Kidney epithelial cell (primary cell): Measurements from ENCODE around the gene ATP5PD. TPM values are rescaled to one million over a fixed set of nuclear protein-coding genes. Genes with fewer than 3 reads are reported as not detected.
A peak's percentile ranks its signal among the peaks of the same experiment; 100 is the strongest.

ENCODE experiments used
- DNase-seq: peaks from one replicate; pipeline ENCODE4 v3.0.0-alpha.2; 2010; ENCODE audit warnings: low read depth
- H3K27me3 ChIP-seq: 2 replicates; pipeline ENCODE4 v1.6.0; 2011; ENCODE audit warnings: low read length; ENCODE audit not compliant: control insufficient read depth, insufficient read depth
- H3K36me3 ChIP-seq: 2 replicates; pipeline ENCODE4 v1.5.1; 2011; ENCODE audit warnings: low read length; ENCODE audit not compliant: control insufficient read depth, insufficient read depth
- H3K4me3 ChIP-seq: 2 replicates; pipeline ENCODE4 v1.5.1; 2011; ENCODE audit warnings: low read depth, mild to moderate bottlenecking, control low read depth, low read length
- total RNA-seq: library from RNA; depleted of rRNA; stranded (reverse); fragments of >200 nt; gene quantifications from 2 replicates; pipeline ENCODE4 v1.2.3, GENCODE V29; 2015
- TF ChIP-seq, protein P1 (sequence below): IDR thresholded peaks from 2 replicates; pipeline ENCODE4 v1.5.1; 2011; ENCODE audit warnings: mild to moderate bottlenecking, moderate library complexity, low read length, control low read depth, inconsistent platforms; ENCODE audit not compliant: insufficient read depth, poor library complexity, severe bottlenecking

The ATP5PD gene
- 247 and 275 TPM in 2 replicates for total RNA-seq

DNA sequence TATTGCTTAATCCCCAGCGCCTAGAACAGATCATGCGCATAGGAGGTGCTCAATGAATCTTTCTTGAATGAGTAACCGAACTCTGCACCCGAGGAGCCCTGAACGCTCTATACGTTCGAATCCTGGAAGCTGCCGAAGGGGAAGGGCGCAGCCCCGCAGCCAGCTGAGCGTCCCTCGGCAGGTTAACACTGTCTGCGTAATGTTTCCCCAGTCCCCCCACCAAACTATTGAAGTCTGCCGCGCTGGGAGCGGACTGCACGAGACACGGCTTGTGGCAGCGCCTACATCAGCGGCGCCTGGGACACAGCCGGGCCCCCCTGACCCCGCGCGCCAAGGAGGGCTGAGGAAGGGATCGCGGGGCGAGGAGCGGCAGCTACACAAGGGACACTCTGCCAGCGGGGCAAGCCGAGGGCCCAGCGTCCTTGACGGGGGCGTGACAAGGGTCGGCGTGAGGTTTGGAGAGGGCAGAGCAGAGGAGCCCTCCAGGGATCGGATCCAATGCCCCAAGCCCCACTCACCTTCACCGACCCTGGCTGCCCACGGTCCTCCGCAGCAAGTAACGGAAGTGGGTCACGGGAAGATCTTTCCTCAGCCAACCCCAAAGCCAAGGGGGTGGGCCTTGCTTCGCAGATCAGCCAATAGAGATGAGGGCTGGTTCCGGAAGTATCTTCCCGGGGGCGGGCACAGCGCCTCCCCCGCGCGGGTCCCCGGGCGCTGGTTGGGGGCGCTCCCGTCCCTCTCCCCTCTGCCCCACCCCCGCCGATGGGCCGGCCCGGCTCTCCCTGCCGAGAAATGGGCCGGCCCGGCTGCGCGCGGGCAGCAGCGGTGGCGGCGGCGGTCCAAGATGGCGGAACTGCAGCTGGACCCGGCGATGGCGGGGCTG, at the start of gene ATP5PD, which contains the start of gene KCTD2:
Gene ATP5PD, minus strand, starts transcription at position 563 of the 883 bp plus-strand sequence. CDS start 4,319 bp downstream, outside the sequence.
Gene KCTD2, plus strand, starts transcription at position 819 of the 883 bp plus-strand sequence. Its CDS starts 26 bp downstream, at position 845.
- H3K27me3 ChIP-seq: no peaks in the 10 kb centered on the region
- H3K36me3 ChIP-seq: peaks cover 1% of the 10 kb centered on the region
- TF ChIP-seq, protein P1, sequence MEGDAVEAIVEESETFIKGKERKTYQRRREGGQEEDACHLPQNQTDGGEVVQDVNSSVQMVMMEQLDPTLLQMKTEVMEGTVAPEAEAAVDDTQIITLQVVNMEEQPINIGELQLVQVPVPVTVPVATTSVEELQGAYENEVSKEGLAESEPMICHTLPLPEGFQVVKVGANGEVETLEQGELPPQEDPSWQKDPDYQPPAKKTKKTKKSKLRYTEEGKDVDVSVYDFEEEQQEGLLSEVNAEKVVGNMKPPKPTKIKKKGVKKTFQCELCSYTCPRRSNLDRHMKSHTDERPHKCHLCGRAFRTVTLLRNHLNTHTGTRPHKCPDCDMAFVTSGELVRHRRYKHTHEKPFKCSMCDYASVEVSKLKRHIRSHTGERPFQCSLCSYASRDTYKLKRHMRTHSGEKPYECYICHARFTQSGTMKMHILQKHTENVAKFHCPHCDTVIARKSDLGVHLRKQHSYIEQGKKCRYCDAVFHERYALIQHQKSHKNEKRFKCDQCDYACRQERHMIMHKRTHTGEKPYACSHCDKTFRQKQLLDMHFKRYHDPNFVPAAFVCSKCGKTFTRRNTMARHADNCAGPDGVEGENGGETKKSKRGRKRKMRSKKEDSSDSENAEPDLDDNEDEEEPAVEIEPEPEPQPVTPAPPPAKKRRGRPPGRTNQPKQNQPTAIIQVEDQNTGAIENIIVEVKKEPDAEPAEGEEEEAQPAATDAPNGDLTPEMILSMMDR: no peak
- peak; percentile 82 for DNase-seq
- peak within 1 kb of the TSS; percentile 100 for H3K4me3 ChIP-seq

DNA sequence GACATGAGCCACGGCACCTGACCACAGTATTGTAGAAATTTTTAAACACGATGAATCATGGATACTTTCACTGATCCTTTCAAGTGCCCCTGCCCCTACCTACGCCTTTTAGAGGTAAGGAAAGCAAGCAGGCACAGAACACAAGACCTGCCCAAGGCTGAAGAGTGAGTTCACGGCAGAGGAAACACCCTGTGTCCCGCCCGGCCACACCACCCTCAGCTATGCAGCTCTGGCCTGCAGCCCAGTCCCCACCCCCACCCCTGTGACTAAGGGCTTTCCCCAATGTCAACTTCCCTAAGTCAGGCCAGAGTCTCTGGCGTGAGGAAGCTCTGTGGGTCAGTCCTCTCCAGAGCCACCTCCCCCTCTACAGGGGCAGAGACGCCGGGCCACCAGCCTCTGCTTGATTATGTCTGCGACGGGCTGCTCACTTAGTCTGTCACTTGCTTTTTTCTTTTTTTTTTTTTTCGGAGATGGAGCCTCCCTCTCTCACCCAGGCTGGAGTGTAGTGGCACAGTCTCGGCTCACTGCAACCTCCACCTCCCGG, 49.4 kb upstream of the ATP5PD start:
- TF ChIP-seq, protein P1: no peak
- Histone ChIP-seq H3K36me3 (peaks cover 1% of the 10 kb centered on the region), H3K4me3 (no peak overlapping the region), H3K27me3 (no peaks in the 10 kb centered on the region)
- peak; percentile 90 for DNase-seq

DNA sequence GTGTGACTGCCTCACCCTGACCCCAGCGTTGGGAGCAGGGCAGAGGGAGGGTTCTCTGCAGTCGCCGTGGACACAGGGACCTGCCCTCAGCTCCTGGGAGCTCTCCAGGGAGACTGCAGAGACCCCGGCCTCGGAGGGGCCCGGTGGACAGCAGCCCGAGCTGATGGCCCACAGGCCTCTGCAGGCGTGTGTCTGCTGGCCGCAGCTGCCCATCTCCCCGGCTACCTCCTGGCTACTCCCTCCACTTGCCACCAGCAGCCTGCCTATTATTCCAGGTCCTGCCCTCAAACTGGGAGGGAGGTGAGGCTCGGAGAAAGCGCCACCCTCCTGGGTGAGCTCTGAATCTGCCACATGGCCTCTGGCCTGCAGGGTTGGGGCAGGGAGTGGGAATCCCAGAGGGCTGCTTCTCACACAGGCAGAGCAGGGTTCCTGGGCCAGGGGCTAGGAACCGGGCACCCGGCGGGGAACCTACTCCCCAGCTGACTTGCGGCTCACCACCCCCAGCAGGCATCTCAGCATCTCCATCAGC, 48.2 kb upstream of the ATP5PD start:
- H3K4me3 ChIP-seq: no peak overlapping the region
- no peak for DNase-seq
- no peaks in the 10 kb centered on the region for H3K27me3 ChIP-seq
- TF ChIP-seq, protein P1: no peak
- H3K36me3 ChIP-seq: peaks cover 1% of the 10 kb centered on the region

DNA sequence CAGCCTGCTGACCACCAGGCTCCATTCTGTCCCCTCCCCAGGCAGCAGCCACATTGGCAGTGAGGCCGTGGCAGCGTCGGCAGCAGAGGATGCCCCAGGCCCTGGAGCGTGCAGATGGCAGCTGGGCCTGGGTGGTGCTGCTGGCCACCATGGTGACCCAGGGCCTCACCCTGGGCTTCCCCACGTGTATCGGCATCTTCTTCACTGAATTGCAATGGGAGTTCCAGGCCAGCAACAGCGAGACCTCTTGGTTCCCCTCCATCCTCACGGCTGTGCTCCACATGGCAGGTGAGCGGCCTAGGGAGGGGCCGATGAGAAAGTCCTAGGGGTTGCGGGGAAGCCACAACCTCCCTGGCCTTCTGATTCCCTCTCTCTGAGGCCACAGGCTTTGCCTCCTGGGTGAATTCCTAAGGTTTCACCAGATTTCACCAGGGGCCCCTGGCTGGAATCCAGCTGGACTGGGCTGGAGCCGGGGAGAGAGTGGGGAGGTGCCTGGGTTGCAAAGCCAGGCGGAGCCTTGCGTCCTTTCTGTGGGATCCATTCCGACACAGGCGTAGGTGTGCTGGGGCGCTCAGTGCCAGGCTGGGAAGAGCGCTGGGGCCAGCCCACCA, 46.9 kb upstream of the ATP5PD start:
- H3K27me3 ChIP-seq: no peaks in the 10 kb centered on the region
- no peak for DNase-seq
- H3K4me3 ChIP-seq: no peak overlapping the region
- peaks cover 1% of the 10 kb centered on the region for H3K36me3 ChIP-seq
- TF ChIP-seq, protein P1: no peak

DNA sequence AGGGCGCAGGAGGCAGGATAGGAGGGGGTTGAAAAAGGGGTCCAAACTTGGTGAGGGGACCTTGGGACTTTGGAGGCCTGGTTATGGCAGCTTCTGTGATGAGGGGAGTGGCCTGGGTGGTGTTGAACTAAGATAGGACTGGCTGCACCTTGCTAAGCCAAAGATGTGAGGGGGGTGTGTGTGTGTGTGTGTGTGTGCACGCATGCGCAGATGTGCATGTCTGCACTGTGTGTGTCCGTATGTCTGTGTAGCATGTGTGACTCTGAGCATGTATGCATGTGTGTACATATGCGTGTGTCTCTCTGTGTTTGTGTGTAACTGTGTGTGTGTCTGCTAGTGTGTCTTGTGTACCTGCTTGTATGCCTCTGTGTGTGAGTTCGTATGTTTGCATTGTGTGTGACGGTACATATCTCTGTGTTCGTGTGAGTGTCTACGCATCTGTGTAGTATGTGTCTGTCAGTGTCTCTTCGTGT, 45.1 kb upstream of the ATP5PD start:
- H3K4me3 ChIP-seq: no peak overlapping the region
- TF ChIP-seq, protein P1: no peak
- no peak for DNase-seq

More for the DNA sequence above, 45.1 kb upstream of the ATP5PD start:
- H3K27me3 ChIP-seq: no peaks in the 10 kb centered on the region
- peaks cover 1% of the 10 kb centered on the region for H3K36me3 ChIP-seq
